Thyroid gland (tissue), 4 donors: ENCODE results near the gene ARHGEF37.

ENCODE experiments used
- CTCF ChIP-seq, 6 experiments: fragments of 200-600 bp in 3 of 6; fragments of 450-650 bp in 3 of 6; sonication (generic) in 3 of 6; IDR thresholded peaks; one replicate each; pipeline ENCODE4 v1.5.1; 2016 to 2019; ENCODE audit warnings: antibody characterized with exemption in 6 of 6, mild to moderate bottlenecking in 2 of 6, inconsistent platforms in 1 of 6, moderate library complexity in 1 of 6
- POLR2A ChIP-seq, 2 donors: fragments of 450-650 bp; IDR thresholded peaks; one replicate each; pipeline ENCODE4 v1.6.1; 2017; ENCODE audit warnings: antibody characterized with exemption in 2 of 2, mild to moderate bottlenecking in 2 of 2, moderate library complexity in 1 of 2

GRCh38 chr5:149679876-149680809, 98.8 kb downstream of the ARHGEF37 start:
- no peak for TF ChIP-seq CTCF (IDR thresholded peaks at IDR 0.05)
- TF ChIP-seq POLR2A (IDR thresholded peaks at IDR 0.05), result no peak
